ENCODE measurements around the gene ERFE.

DNA sequence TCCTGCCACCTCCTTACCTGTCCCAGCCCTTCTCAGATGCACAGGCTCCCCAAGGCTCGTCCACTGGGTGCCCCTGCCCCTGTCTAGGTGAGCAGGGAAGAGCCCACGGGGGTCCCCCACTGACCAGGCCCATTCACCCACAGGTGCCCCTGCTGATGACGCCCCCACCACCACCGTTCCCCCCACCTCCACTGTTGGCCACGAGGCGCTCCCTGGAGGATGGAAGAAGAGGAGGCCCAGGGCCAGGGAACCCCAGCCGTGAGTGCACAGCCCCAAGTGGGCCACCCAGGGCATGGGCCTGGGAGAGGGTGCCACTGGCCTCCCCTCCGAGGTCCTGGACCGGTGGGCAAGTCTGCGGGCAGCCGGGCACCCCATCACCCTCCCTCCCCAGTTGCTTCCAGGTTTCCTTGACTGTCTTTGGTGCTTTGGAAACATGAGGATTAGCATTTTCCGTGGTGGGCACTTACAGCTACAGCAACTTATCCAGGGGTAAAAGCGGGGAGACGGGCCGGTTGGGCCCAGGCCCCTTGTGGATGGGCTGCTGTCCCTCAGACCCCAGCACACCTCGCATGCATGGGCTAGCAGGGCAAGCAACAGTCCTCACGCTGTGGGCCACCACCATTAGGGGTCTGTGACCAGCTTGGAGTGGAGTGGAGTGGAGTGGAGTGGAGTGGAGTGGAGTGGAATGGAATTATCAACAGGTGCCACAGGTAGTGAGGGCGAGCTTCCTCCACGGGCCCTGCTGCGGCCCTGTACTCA is 33.5 kb upstream of the ERFE start:
- TF ChIP-seq, protein P1, sequence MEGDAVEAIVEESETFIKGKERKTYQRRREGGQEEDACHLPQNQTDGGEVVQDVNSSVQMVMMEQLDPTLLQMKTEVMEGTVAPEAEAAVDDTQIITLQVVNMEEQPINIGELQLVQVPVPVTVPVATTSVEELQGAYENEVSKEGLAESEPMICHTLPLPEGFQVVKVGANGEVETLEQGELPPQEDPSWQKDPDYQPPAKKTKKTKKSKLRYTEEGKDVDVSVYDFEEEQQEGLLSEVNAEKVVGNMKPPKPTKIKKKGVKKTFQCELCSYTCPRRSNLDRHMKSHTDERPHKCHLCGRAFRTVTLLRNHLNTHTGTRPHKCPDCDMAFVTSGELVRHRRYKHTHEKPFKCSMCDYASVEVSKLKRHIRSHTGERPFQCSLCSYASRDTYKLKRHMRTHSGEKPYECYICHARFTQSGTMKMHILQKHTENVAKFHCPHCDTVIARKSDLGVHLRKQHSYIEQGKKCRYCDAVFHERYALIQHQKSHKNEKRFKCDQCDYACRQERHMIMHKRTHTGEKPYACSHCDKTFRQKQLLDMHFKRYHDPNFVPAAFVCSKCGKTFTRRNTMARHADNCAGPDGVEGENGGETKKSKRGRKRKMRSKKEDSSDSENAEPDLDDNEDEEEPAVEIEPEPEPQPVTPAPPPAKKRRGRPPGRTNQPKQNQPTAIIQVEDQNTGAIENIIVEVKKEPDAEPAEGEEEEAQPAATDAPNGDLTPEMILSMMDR (IDR thresholded peaks at IDR 0.05) = no peak
- TF ChIP-seq POLR2AphosphoS5 (IDR thresholded peaks at IDR 0.05) (no peak), POLR2A (IDR thresholded peaks at IDR 0.05) (no peak)
